Heart right ventricle (tissue), 16 donors: Measurements from ENCODE around the gene PILRA. TPM values are rescaled to one million over a fixed set of nuclear protein-coding genes. Genes with fewer than 3 reads are reported as not detected.

ENCODE experiments used
- ATAC-seq, 8 donors: fragments of 200-7000 bp; cut with Tn5 transposase; one replicate each; pipeline ENCODE4 v1.9.1; 2020; ENCODE audit warnings: mild to moderate bottlenecking in 8 of 8, moderate library complexity in 8 of 8, moderate number of reproducible peaks in 1 of 8
- DNase-seq, 2 donors: peaks; one replicate each; pipeline ENCODE4 v3.0.0-alpha.2; 2020
- H3K27ac ChIP-seq, 10 donors: fragments of 200-600 bp; sonication (generic) in 2 of 10; one replicate each; pipeline versions ENCODE4 v1.5.0 to v1.8.0; 2020 to 2022; ENCODE audit warnings: mild to moderate bottlenecking in 3 of 10
- H3K27me3 ChIP-seq, 7 donors: fragments of 200-600 bp; one replicate each; pipeline ENCODE4 v1.8.0; 2021 to 2022; ENCODE audit warnings: mild to moderate bottlenecking in 2 of 7
- H3K36me3 ChIP-seq, 9 donors: fragments of 200-600 bp; sonication (generic) in 1 of 9; one replicate each; pipeline versions ENCODE4 v1.5.0 to v1.8.0; 2020 to 2022; ENCODE audit warnings: mild to moderate bottlenecking in 2 of 9
- H3K4me1 ChIP-seq, 9 donors: fragments of 200-600 bp; sonication (generic) in 1 of 9; one replicate each; pipeline versions ENCODE4 v1.5.0 to v1.8.0; 2020 to 2022; ENCODE audit warnings: mild to moderate bottlenecking in 4 of 9
- H3K4me3 ChIP-seq, 10 donors: fragments of 200-600 bp; sonication (generic) in 2 of 10; one replicate each; pipeline versions ENCODE4 v1.5.0 to v1.8.0; 2020 to 2022; ENCODE audit warnings: mild to moderate bottlenecking in 7 of 10, moderate library complexity in 2 of 10
- H3K9me3 ChIP-seq, 11 donors: fragments of 200-600 bp in 10 of 11; sonication (generic) in 2 of 11; one replicate each; pipeline versions ENCODE4 v1.5.0 to v1.8.0; 2013 to 2022; ENCODE audit warnings: mild to moderate bottlenecking in 2 of 11, control low read depth in 1 of 11, moderate library complexity in 1 of 11
- WGBS, 2 donors: extraction: QIAGEN DNeasy Blood & Tissue Kit; methylation state at CpG; one replicate each; pipeline ENCODE4 v1.1.7; 2013; ENCODE audit warnings: inconsistent platforms in 1 of 2; 5-methylcytosine and 5-hydroxymethylcytosine counted together
- intact Hi-C, 10 donors: fragments of 100-400 bp; cut with DNase I; formaldehyde crosslinking; loops; one replicate each; pipeline versions ENCODE4 v1.11.1 to v1.14.2; 2022
- polyA plus RNA-seq, 2 donors: library from polyadenylated mRNA; stranded (reverse); fragments of 200-250 nt; gene quantifications; one replicate each; pipeline ENCODE4 v1.2.3, GENCODE V29; 2013
- total RNA-seq, 10 donors: library from RNA; stranded (reverse); fragmentation: NEBNext Ultra II Directional in 3 of 10; extraction: Animal tissue kit (Norgen Biotek cat#: 25700) in 3 of 10; gene quantifications; one replicate each; pipeline versions ENCODE4 v1.2.1 to v1.2.4, GENCODE V29; 2021 to 2023
- TF ChIP-seq, protein P1 (sequence below), 9 donors: fragments of 200-600 bp; sonication (generic) in 2 of 9; IDR thresholded peaks; one replicate each; pipeline versions ENCODE4 v1.5.0 to v1.8.0; 2021 to 2022; ENCODE audit warnings: antibody characterized with exemption in 9 of 9, mild to moderate bottlenecking in 5 of 9, moderate library complexity in 1 of 9
- donor health status: Arrhythmogenic right ventricular cardiomyopathy.
- donor health status: ischemic (EF 13 %, LVEDD 7.1; RV severe dilation, severe dysfunction).
- donor health status: healthy with polysubstance abuse.
- donor health status: DM: no; HTN: yes; CAD: no.
- donor health status: DM: no; HTN: no; CAD: no.
- donor health status: ischemic (EF 25% LVEDD 6.9; RV normal size, moderate dysfunction).
- donor health status: ischemic (EF 25% LVEDD 5.7; RV mildly dilated, moderate dysfunction).
- donor health status: healthy.
- donor health status: DM: yes; HTN: yes; CAD: no.
- donor health status: Ischemic cardiomyopathy.
- donor health status: ischemic (EF 35%, LVEDD 5.7; RV mildly dilated, moderate dysfunction).
- donor health status: nonischemic (EF 11% LVEDD 7.7; RV severe dilation, severe dysfunction).
- donor health status: DM: yes; HTN: yes; CAD: no.
- donor health status: PGD.
- donor health status: ischemic (EF 29% LVEDD 5.4; RV normal size, mild dysfunction).
- donor health status: nonischemic (EF 23%, LVEDD 6.1; RV moderate dilation, normal function).

Gene PILRA
- total and polyA plus RNA-seq, 12 donors = 1.1 to 12.4 (median 2.8) TPM

DNA sequence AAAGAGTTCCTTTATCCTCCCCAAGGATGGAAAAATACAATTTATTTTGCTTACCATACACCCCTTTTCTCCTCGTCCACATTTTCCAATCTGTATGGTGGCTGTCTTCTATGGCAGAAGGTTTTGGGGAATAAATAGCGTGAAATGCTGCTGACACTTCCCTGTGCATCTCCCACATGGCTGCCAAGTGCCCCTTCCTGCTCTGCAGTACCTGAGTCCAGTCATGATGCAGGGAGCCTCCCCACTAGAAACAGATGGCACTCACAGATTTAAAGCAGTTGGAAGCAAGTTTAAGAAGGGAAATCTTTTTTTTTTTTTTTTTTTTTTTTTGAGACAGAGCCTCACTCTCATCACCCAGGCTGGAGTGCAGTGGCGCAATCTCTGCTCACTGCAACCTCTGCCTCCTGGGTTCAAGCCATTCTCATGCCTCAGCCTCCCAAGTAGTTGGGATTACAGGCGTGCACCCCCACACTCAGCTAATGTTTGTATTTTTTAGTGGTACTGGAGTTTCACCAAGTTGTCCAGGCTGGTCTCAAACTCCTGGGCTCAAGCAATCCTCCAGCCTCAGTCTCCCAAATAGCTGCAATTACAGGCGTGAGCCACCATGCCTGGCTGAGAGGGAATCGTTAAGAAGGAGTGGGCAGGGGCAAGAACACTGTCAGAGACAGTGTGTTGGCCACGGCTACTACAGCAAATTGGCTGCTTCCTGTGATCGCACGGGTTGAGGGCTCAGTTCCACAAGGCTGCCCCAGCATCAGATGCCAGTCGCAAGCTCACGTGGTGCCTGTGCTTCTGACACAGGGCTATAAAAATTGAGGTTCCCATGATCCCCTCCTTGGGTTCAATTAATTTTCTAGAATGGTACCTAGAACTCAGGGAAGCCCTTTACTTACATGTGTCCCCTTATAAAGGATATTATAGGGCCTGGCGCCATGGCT, 5.3 kb upstream of the PILRA start:
- no peaks in the 10 kb centered on the region for H3K9me3 ChIP-seq
- intact Hi-C loops = no loop called here
- no peak for DNase-seq
- peaks cover 0 to 80% (median 0%) of the 10 kb centered on the region in 9 donors for H3K4me1 ChIP-seq
- no peaks in the 10 kb centered on the region for H3K27me3 ChIP-seq
- H3K36me3 ChIP-seq = peaks cover 0 to 56% (median 4%) of the 10 kb centered on the region in 9 donors
- TF ChIP-seq, protein P1, sequence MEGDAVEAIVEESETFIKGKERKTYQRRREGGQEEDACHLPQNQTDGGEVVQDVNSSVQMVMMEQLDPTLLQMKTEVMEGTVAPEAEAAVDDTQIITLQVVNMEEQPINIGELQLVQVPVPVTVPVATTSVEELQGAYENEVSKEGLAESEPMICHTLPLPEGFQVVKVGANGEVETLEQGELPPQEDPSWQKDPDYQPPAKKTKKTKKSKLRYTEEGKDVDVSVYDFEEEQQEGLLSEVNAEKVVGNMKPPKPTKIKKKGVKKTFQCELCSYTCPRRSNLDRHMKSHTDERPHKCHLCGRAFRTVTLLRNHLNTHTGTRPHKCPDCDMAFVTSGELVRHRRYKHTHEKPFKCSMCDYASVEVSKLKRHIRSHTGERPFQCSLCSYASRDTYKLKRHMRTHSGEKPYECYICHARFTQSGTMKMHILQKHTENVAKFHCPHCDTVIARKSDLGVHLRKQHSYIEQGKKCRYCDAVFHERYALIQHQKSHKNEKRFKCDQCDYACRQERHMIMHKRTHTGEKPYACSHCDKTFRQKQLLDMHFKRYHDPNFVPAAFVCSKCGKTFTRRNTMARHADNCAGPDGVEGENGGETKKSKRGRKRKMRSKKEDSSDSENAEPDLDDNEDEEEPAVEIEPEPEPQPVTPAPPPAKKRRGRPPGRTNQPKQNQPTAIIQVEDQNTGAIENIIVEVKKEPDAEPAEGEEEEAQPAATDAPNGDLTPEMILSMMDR (IDR thresholded peaks at IDR 0.05) = no peak
- peak overlapping the region in 5 of 10 donors; percentile 12 to 95 (median 22) for H3K27ac ChIP-seq
- peak in 1 of 8 donors; percentile 27 for ATAC-seq
- 91% methylated on average over 12 of the region's 12 CpGs for WGBS, 2 donors
- H3K4me3 ChIP-seq = no peak overlapping the region

DNA sequence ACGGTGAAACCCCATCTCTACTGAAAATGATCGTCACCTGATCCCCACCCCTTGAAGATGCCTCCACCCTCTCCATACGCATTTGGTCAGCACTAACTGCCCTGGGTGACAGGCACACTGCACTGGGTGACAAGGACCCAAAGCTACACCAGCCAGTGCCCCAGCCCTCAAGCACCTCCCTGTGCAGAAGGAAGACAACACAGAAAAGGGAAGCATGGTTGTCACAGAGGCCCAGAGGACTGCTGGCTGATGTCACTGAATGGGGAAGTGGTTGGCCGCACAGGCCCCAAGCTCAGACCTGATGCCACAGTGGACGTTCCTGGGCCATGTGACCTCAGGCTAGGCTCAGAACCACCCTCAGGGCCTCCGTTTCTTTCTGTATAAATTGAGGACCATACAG, 4.2 kb upstream of the PILRA start:
- H3K27me3 ChIP-seq = no peaks in the 10 kb centered on the region
- TF ChIP-seq, protein P1 (IDR thresholded peaks at IDR 0.05) = no peak
- DNase-seq (peak; percentile 37 to 58), ATAC-seq (peak; percentile 36 to 75 (median 62))
- H3K4me3 ChIP-seq = no peak overlapping the region
- peaks cover 0 to 86% (median 0%) of the 10 kb centered on the region in 9 donors for H3K4me1 ChIP-seq
- H3K9me3 ChIP-seq = no peaks in the 10 kb centered on the region
- WGBS, 2 donors = 76 to 78% methylated on average over 6 of the region's 6 CpGs
- H3K36me3 ChIP-seq = peaks cover 0 to 44% (median 0%) of the 10 kb centered on the region in 9 donors
- intact Hi-C loops = no loop called here
- peak overlapping the region in 6 of 10 donors; percentile 30 to 95 (median 60) for H3K27ac ChIP-seq

DNA sequence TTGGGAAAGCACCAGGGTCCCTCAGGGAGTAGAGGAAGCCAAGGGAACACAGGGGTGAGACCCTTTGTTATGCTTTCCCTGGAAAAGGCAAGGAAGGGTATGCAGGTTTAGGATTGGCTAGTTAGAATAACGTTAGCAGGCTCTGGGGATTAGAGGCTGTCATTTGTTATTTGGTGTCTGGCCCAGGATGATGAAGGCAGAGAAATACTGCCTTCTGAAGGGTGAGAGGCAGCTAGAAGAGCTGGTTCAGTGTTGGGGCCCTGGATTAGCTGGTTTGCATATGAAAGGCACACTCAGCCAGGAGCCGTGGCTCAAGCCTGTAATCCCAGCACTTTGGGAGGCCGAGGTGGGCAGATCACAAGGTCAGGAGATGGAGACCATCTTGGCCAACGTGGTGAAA, 3.0 kb upstream of the PILRA start:
- DNase-seq (no peak), ATAC-seq (no peak)
- Histone ChIP-seq H3K4me3 (no peak overlapping the region), H3K27ac (peak overlapping the region in 5 of 10 donors; percentile 11 to 95 (median 56)), H3K27me3 (no peaks in the 10 kb centered on the region), H3K36me3 (peaks cover 0 to 34% (median 0%) of the 10 kb centered on the region in 9 donors), H3K4me1 (peaks cover 0 to 78% (median 0%) of the 10 kb centered on the region in 9 donors), H3K9me3 (no peaks in the 10 kb centered on the region)
- WGBS, 2 donors = 37 to 47% methylated on average over 4 of the region's 4 CpGs
- TF ChIP-seq, protein P1 (IDR thresholded peaks at IDR 0.05) = no peak
- intact Hi-C loops = no loop called here

DNA sequence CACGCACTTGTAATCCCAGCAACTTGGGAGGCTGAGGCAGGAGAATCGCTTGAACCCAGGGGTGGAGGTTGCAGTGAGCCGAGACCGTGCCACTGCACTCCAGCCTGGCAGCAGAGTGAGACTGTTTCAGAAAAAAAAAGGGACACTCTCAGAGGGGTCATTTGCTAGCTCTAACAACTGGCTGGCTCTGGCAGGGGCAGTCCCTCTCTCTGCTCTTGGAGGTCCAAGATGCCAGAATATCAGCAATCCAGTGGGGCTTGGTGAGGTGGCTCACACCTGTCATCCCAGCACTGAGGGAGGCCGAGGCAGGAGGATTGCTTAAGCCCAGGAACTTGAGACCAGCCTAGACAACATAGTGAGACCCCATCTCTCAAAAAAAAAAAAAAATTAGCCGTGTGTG, 2.5 kb upstream of the PILRA start:
- no peak for DNase-seq
- intact Hi-C loops = no loop called here

More for the DNA sequence above, 2.5 kb upstream of the PILRA start:
- WGBS, 2 donors = 77 to 93% methylated on average over 6 of the region's 6 CpGs
- TF ChIP-seq, protein P1 (IDR thresholded peaks at IDR 0.05) = no peak
- no peak for ATAC-seq
- Histone ChIP-seq H3K36me3 (peaks cover 0 to 29% (median 0%) of the 10 kb centered on the region in 9 donors), H3K27ac (peak overlapping the region in 1 of 10 donors; percentile 95), H3K4me3 (no peak overlapping the region), H3K27me3 (no peaks in the 10 kb centered on the region), H3K4me1 (peaks cover 0 to 78% (median 0%) of the 10 kb centered on the region in 9 donors), H3K9me3 (no peaks in the 10 kb centered on the region)
